GM23248 (cell line): ENCODE results near the gene FXYD3. TPM values are rescaled to one million over a fixed set of nuclear protein-coding genes. Genes with fewer than 3 reads are reported as not detected.

Experiments used
- DNase-seq: peaks from one replicate; pipeline ENCODE4 v3.0.0-alpha.2; 2015
- H2AFZ ChIP-seq: fragments of 200-600 bp; sonication (generic); 2 replicates; pipeline ENCODE4 v1.6.1; 2016; ENCODE audit warnings: antibody characterized with exemption
- H3F3A ChIP-seq: fragments of 200-600 bp; sonication (generic); 2 replicates; pipeline ENCODE4 v1.6.1; 2016; ENCODE audit warnings: mild to moderate bottlenecking, antibody characterized with exemption, mixed run types; ENCODE audit not compliant: insufficient read depth
- H3K27ac ChIP-seq: fragments of 200-600 bp; sonication (generic); 2 replicates; pipeline ENCODE4 v1.5.1; 2016; ENCODE audit warnings: mild to moderate bottlenecking
- H3K27me3 ChIP-seq: fragments of 200-600 bp; sonication (generic); replicated peaks from 2 replicates; pipeline ENCODE4 v1.6.1; 2016; ENCODE audit warnings: mild to moderate bottlenecking; ENCODE audit not compliant: insufficient read depth
- H3K36me3 ChIP-seq: fragments of 200-600 bp; sonication (generic); 2 replicates; pipeline ENCODE4 v1.6.1; 2016; ENCODE audit warnings: low read depth, mild to moderate bottlenecking
- H3K4me1 ChIP-seq: fragments of 200-600 bp; sonication (generic); 2 replicates; pipeline ENCODE4 v1.6.1; 2016; ENCODE audit warnings: mild to moderate bottlenecking; ENCODE audit not compliant: insufficient read depth
- H3K4me2 ChIP-seq: fragments of 200-600 bp; sonication (generic); one replicate; pipeline ENCODE4 v1.6.1; 2016; ENCODE audit warnings: mild to moderate bottlenecking; ENCODE audit not compliant: unreplicated experiment
- H3K4me3 ChIP-seq: fragments of 200-600 bp; sonication (generic); 2 replicates; pipeline ENCODE4 v1.5.1; 2016; ENCODE audit warnings: mild to moderate bottlenecking
- H3K79me2 ChIP-seq: fragments of 200-600 bp; sonication (generic); 2 replicates; pipeline ENCODE4 v1.6.1; 2016; ENCODE audit warnings: mild to moderate bottlenecking; ENCODE audit not compliant: insufficient read depth
- H3K9ac ChIP-seq: fragments of 200-600 bp; sonication (generic); 2 replicates; pipeline ENCODE4 v1.6.1; 2016; ENCODE audit warnings: mild to moderate bottlenecking
- H3K9me2 ChIP-seq: fragments of 200-600 bp; sonication (generic); 2 replicates; pipeline ENCODE4 v1.6.1; 2016; ENCODE audit warnings: mixed run types, mild to moderate bottlenecking, moderate library complexity; ENCODE audit not compliant: insufficient read depth
- H3K9me3 ChIP-seq: fragments of 200-600 bp; sonication (generic); one replicate; pipeline ENCODE4 v1.6.1; 2017; ENCODE audit warnings: low read depth
- H4K20me1 ChIP-seq: fragments of 200-600 bp; sonication (generic); 2 replicates; pipeline ENCODE4 v1.6.0; 2016; ENCODE audit not compliant: insufficient read depth
- EZH2 ChIP-seq: fragments of 200-600 bp; sonication (generic); IDR thresholded peaks from 2 replicates; pipeline ENCODE4 v1.6.1; 2018; ENCODE audit warnings: antibody characterized with exemption, mild to moderate bottlenecking; ENCODE audit not compliant: insufficient read depth, poor library complexity, severe bottlenecking
- EZH2phosphoT487 ChIP-seq: fragments of 200-600 bp; sonication (generic); IDR thresholded peaks from 2 replicates; pipeline ENCODE4 v1.6.1; 2018; ENCODE audit warnings: antibody characterized with exemption, moderate library complexity, mild to moderate bottlenecking, low read depth; ENCODE audit not compliant: insufficient read depth
- WGBS, 2 experiments: methylation state at CpG; one replicate each; pipeline ENCODE4 v1.1.6; 2015 to 2017; ENCODE audit warnings: low lambda C conversion rate in 2 of 2, low coverage in 1 of 2; ENCODE audit errors: missing lambda C conversion rate in 2 of 2; 5-methylcytosine and 5-hydroxymethylcytosine counted together
- in situ Hi-C: fragments of 300-500 bp; cut with MboI; formaldehyde crosslinking; loops from 2 replicates; pipeline ENCODE4 v1.15.0; 2020
- polyA plus RNA-seq: library from polyadenylated mRNA; unstranded; fragments of >200 nt; fragmentation: Nextera tagmentation; extraction: Ambion mirVana; gene quantifications from 2 replicates; pipeline ENCODE4 v1.2.1, GENCODE V29; 2016
- total RNA-seq: library from RNA; depleted of rRNA; stranded (reverse); fragments of >200 nt; shearing (Covaris generic); gene quantifications from 2 replicates; pipeline ENCODE4 v1.2.3, GENCODE V29; 2014

FXYD3 gene
- total and polyA plus RNA-seq, 2 experiments from 2014 or later, result not detected

DNA sequence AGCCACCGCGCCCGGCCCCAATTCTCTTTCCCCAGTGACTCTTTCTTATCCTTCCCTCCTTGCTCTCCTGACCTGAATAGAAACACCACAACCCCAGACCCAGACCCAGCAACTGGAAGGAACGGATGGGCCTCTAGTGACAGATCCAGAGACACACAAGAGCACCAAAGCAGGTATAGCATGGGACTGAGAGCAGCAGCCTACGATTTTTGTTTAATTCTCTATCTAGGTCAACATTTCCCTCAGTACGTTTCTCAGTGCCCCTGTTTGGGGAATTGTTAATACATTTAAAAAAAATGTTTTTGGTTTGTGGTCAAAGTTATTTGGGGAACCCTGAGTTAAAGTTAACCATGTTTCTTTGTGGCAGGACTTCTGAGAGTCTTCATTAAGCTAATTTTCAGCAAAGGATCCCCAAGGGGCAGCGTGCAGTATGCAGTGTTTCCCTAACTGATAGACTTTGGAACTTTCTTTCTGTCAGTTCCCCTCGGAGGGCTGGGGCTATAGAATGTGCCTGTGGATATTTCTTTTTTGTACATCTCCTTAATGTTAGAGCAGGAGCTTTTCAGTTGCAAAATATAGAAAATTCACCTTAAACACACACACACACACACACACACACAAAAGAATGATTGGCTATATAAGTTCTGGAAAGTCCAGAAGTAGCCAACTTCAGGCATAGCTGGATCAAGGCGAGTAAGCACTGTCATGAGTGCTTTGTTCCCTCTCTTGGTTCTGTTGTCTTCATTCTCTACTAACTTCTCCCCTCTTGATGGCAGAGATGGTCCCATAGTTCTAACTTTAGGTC lies 45.2 kb downstream of the FXYD3 start:
- Histone ChIP-seq H2AFZ (no peak overlapping the region), H3K27me3 (no peaks in the 10 kb centered on the region), H3K9me3 (no peaks in the 10 kb centered on the region), H3K79me2 (peaks cover 42% of the 10 kb centered on the region), H3K4me2 (no peak overlapping the region), H3K4me1 (peaks cover 7% of the 10 kb centered on the region), H4K20me1 (0 out of 2 replicates have a peak, but pooled peaks cover 5% of the 10 kb centered on the region), H3K36me3 (peaks cover 73% of the 10 kb centered on the region), H3K4me3 (no peak overlapping the region), H3K9ac (no peak overlapping the region), H3K9me2 (no peaks in the 10 kb centered on the region), H3F3A (no peaks in the 10 kb centered on the region), H3K27ac (no peak overlapping the region)
- DNase-seq, result no peak
- WGBS, 2 experiments, result 95% methylated on average over 9 of the region's 9 CpGs
- TF ChIP-seq EZH2phosphoT487, result no peak
- TF ChIP-seq EZH2, result no peak
- in situ Hi-C loops, result no loop called here

DNA sequence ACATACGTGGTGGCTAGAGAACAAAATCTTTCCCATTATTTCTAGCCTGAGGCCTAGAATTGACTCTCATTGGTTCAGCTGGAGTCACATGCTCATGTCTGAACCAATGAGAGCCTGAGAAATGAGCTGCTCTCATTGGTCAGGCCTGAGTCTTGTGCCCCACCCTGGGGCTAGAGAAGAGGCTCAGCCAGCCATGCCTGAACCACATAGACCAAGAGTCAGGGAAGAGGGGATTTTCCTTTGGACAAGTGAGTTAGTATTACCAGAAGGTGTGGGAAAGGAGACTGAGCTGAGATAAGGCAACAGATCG lies 45.8 kb downstream of the FXYD3 start:
- 98 to 100% methylated on average over 2 of the region's 2 CpGs for WGBS, 2 experiments
- Histone ChIP-seq H3K4me3 (no peak overlapping the region), H3K9ac (no peak overlapping the region), H3K27ac (no peak overlapping the region), H4K20me1 (0 out of 2 replicates have a peak, but pooled peaks cover under 1% of the 10 kb centered on the region), H3K4me1 (peaks cover 1% of the 10 kb centered on the region), H3K79me2 (peaks cover 36% of the 10 kb centered on the region), H3K36me3 (peaks cover 78% of the 10 kb centered on the region), H3K9me3 (no peaks in the 10 kb centered on the region), H3F3A (no peaks in the 10 kb centered on the region), H2AFZ (no peak overlapping the region), H3K9me2 (no peaks in the 10 kb centered on the region), H3K27me3 (no peaks in the 10 kb centered on the region), H3K4me2 (no peak overlapping the region)
- TF ChIP-seq EZH2phosphoT487, result no peak
- no peak for TF ChIP-seq EZH2
- DNase-seq, result no peak
- in situ Hi-C loops, result no loop called here

DNA sequence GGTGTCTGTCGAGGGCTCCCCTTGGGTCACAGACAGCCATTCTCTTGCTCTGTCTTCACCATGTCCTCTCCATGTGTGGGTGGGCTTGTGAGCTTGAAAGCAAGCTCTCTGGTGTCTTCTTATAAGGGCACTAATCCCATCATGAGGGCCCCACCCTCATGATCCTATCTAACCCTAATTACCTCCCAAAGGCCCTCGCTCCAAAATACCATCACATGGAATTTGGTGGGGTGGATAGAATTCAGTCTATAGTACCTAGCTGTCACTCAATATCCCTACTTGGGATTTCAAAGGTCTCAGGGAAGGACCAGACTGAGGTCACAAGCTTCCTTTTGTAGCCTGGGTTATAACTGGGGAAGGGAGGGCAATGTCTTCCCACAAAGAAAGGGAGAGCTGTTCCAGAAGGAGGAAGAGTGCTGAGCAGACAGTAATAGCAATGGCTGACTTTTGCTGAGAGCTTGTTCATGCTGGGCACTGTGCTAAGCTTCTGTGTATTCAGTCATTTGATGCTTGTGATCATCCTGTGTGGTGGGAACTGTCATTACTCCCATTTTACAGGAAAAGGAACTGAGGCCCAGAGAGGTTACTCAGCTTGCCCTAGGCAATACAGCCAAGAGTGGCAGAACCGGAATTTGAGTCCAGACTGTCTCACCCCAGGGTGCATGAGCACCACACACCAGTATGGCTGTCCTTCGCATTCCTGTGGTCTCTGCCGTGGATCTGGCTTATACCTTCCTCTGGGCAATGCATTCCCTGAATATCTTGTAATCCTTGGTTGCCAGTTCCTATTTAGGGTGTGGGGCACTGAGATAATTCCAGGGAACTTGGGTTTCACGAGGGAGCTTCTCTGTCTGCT lies 47.1 kb downstream of the FXYD3 start:
- H4K20me1 ChIP-seq, result no peaks in the 10 kb centered on the region
- no peak overlapping the region for H3K9ac ChIP-seq
- no peaks in the 10 kb centered on the region for H3K9me3 ChIP-seq
- no peaks in the 10 kb centered on the region for H3F3A ChIP-seq
- H3K27me3 ChIP-seq, result no peaks in the 10 kb centered on the region
- no peaks in the 10 kb centered on the region for H3K4me1 ChIP-seq
- no peak overlapping the region for H3K4me3 ChIP-seq
- peaks cover 81% of the 10 kb centered on the region for H3K36me3 ChIP-seq
- in situ Hi-C loops, result no loop called here
- TF ChIP-seq EZH2phosphoT487, result no peak
- TF ChIP-seq EZH2, result no peak
- no peaks in the 10 kb centered on the region for H3K9me2 ChIP-seq
- no peak overlapping the region for H3K4me2 ChIP-seq
- peaks cover 23% of the 10 kb centered on the region for H3K79me2 ChIP-seq
- H2AFZ ChIP-seq, result no peak overlapping the region
- WGBS, 2 experiments, result 69% methylated on average over 6 of the region's 6 CpGs
- DNase-seq, result peak; percentile 49
- H3K27ac ChIP-seq, result peak overlapping the region; percentile 27; the same call in 1 of the 2 replicates

DNA sequence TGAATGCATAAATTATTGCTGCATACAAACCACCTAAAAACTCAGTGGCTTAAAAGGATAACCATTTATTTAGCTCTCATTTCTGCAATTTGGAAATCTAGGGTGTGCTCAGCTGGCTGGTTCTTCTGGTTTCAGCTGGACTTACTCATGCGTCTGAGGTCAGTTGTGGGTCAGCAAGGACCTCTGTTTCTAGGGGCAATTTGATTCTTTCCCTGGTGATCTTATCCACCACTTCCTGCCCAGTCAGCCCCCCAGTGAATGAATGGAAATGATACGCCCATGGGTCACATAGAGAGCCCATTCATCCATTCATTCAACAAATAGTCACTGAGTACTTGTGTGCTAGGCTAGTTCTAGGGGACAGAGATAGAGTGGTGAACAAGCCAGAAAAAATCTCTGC lies 48.8 kb downstream of the FXYD3 start:
- Histone ChIP-seq H3K9me2 (no peaks in the 10 kb centered on the region), H3F3A (no peaks in the 10 kb centered on the region), H3K36me3 (peaks cover 64% of the 10 kb centered on the region), H2AFZ (no peak overlapping the region), H3K27me3 (no peaks in the 10 kb centered on the region), H3K79me2 (peaks cover 17% of the 10 kb centered on the region), H4K20me1 (no peaks in the 10 kb centered on the region), H3K9me3 (no peaks in the 10 kb centered on the region), H3K4me1 (peaks cover 6% of the 10 kb centered on the region), H3K4me3 (no peak overlapping the region), H3K9ac (no peak overlapping the region), H3K4me2 (no peak overlapping the region), H3K27ac (no peak overlapping the region)
- in situ Hi-C loops, result no loop called here
- DNase-seq, result no peak
- 57 to 70% methylated on average over 2 of the region's 2 CpGs for WGBS, 2 experiments
- no peak for TF ChIP-seq EZH2phosphoT487
- no peak for TF ChIP-seq EZH2
